NCI-H82 (cell line): Measurements from ENCODE around the gene RNF168.
"Not testable (repeated sequence)": the region's sequence is repeated elsewhere in the genome, so short reads cannot be mapped to it uniquely, and the experiment has no call there.

Experiments used
- DNase-seq: peaks from one replicate; lab custom pipeline; 2025; lab: John Stamatoyannopoulos, UW

RNF168 gene, protein sequence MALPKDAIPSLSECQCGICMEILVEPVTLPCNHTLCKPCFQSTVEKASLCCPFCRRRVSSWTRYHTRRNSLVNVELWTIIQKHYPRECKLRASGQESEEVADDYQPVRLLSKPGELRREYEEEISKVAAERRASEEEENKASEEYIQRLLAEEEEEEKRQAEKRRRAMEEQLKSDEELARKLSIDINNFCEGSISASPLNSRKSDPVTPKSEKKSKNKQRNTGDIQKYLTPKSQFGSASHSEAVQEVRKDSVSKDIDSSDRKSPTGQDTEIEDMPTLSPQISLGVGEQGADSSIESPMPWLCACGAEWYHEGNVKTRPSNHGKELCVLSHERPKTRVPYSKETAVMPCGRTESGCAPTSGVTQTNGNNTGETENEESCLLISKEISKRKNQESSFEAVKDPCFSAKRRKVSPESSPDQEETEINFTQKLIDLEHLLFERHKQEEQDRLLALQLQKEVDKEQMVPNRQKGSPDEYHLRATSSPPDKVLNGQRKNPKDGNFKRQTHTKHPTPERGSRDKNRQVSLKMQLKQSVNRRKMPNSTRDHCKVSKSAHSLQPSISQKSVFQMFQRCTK

GRCh38 chr3:196503196-196504076, at the start of gene RNF168:
TSS of gene RNF168 (minus strand) at chr3:196503768. CDS start at chr3:196503173, 595 bp downstream.
- peak; percentile 99 for DNase-seq

GRCh38 chr3:196552253-196552652, 48.7 kb upstream of the RNF168 start:
- no peak for DNase-seq

- not testable (repeated sequence) for DNase-seq
These were observed 46.6 kb upstream of the RNF168 start for GRCh38 chr3:196550172-196550571.

DNA sequence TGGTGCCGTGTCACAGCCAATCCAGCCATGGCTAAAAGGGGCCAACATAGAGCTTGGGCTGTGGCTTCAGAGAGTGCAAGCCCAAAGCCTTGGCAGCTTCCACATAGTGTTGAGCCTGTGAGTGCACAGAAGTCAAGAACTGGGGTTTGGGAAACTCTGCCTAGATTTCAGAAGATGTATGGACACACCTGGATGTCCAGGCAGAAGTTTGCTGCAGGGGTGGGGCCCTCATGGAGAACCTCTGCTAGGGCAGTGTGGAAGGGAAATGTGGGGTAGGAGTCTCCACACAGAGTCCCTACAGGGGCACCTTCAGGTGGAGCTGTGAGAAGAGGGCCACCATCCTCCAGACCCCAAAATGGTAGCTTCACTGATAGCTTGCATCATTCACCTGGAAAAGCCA, 45.7 kb upstream of the RNF168 start:
- not testable (repeated sequence) for DNase-seq

GRCh38 chr3:196547067-196547466, 43.5 kb upstream of the RNF168 start:
- no peak for DNase-seq

- DNase-seq: no peak
These were observed 43.0 kb upstream of the RNF168 start for GRCh38 chr3:196546537-196546936.

- no peak for DNase-seq
These were observed 41.0 kb upstream of the RNF168 start for GRCh38 chr3:196544491-196544992.

DNA sequence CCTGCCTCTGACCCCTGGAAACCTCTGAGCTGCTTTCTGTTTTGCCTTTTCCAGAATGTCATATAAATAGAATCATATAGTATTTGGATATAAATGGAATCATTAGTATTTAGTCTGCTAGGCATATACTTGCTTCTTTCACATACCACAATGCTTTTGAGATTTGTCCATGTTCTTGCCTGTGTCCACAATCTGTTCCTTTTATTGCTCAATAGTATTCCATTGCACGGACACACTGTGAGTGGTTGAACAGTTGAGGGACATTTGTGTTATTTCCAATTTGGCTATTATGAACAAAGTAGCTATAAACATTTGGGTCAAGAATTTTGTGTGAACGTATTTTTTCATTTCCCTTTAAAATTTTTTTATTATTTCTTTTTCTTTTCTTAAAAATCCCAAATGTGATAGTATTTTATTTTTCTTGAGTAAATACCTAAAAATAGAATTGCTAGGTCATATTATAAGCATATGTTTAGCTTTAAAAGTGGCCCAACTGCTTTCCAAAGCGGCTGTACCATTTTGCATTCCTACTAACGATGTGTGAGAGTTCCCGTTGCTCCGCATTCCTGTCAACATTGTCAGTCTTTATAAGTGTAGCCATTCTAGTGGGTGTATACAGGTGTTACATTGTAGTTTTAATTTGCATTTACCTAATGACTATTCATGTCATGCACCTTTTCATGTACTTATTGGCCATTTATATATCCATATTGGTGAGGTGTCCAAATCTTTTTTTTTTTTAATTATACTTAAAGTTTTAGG, 38.3 kb upstream of the RNF168 start:
- no peak for DNase-seq

GRCh38 chr3:196537319-196537984, 33.9 kb upstream of the RNF168 start:
- DNase-seq: peak; percentile 64

DNA sequence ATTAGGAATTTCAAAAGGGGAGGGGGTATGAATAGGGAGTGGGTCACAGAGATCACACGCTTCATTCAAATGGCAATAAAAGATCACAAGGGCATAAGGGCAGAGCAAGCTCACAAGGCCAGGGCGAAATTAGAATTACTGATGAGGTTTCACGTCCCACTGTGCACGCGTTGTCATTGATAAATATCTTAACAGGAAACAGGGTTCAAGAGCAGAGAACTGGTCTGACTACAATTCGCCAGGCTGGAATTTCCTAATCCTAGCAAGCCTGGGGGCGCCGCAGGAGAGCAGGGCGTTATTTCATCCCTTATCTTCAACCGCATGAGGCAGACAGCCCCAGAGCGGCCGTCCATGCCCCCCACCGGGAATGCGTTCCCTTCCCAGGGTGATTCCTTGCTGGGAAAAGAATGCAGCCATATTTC, 29.7 kb upstream of the RNF168 start:
- no peak for DNase-seq

GRCh38 chr3:196531418-196531817, 27.9 kb upstream of the RNF168 start:
- no peak for DNase-seq

DNA sequence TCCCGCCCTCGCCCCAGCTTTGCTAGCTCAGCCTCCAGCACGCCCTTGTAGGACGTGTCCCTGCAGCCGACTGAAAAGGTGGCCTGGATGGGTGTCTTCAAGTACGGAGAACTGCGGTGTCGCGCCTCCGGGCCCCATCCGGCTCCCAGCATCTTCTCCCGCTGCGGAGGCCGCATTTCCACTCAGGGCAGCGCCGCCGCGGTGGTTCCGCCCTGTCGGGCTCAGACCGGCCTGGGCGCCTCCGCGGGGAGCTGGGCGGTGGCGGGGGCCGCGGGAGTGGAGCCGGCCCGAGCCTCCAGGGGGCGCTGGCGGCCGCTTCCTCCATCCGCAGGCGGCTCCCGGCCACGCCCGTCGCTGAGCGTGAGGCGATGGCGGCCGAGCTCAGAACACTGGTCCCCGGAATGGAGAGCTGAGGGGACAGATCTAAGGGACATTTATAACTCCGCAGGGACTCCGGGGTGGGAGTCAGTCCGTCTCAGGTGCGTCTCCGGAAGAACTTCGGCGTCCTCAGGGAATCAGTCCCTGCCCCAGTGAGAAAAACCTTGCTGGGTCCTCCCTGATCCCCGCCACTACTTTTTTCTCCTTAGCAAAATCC, 25.2 kb upstream of the RNF168 start:
- peak; percentile 52 for DNase-seq

GRCh38 chr3:196525141-196525540, 21.6 kb upstream of the RNF168 start:
- no peak for DNase-seq

- DNase-seq: peak; percentile 81
These were observed 21.0 kb upstream of the RNF168 start for GRCh38 chr3:196524527-196524926.

- DNase-seq: no peak
These were observed 20.3 kb upstream of the RNF168 start for GRCh38 chr3:196523841-196524240.

- not testable (repeated sequence) for DNase-seq
These were observed 17.7 kb upstream of the RNF168 start for GRCh38 chr3:196521291-196521690.

GRCh38 chr3:196519718-196520082, 16.1 kb upstream of the RNF168 start:
- DNase-seq: no peak

DNA sequence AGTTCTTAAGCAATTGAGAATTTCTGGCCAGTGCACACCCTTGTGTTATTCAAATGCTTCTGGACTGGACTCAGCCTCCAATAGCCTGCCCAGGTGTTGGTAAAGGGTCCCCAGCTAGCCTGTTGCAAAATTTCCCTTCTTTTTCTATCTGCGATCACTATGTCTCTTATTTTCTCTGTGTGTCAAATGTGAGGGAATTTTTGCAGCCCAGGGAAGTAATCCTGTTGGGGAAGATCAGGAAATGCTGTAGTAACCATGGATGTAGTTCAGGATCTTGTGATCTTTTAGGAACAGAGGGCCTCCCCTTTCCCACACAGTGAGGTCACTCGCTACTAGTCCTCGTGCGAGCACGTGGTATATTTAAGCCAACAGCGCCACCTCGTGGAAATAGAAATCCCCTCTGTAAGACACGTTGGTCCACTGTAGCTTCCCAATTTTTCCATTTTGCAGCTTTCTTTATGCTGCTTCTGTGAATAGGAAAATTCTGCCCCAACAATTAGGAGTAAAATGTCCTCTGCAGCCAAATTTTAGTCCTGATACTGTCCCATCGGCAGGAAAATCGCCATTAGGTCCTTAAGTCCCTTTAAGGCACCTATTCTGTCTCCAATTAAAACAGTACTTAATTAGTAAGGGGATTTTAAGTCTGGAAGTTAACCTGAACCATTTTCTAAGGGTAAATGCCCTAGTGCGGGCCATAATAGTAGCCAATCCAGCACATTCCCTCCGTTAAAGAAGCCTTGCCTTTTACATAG, 15.6 kb upstream of the RNF168 start:
- peak; percentile 95 for DNase-seq

GRCh38 chr3:196517919-196518318, 14.4 kb upstream of the RNF168 start:
- DNase-seq: no peak
